ENCODE results near the gene EPN2.

EPN2 gene

DNA sequence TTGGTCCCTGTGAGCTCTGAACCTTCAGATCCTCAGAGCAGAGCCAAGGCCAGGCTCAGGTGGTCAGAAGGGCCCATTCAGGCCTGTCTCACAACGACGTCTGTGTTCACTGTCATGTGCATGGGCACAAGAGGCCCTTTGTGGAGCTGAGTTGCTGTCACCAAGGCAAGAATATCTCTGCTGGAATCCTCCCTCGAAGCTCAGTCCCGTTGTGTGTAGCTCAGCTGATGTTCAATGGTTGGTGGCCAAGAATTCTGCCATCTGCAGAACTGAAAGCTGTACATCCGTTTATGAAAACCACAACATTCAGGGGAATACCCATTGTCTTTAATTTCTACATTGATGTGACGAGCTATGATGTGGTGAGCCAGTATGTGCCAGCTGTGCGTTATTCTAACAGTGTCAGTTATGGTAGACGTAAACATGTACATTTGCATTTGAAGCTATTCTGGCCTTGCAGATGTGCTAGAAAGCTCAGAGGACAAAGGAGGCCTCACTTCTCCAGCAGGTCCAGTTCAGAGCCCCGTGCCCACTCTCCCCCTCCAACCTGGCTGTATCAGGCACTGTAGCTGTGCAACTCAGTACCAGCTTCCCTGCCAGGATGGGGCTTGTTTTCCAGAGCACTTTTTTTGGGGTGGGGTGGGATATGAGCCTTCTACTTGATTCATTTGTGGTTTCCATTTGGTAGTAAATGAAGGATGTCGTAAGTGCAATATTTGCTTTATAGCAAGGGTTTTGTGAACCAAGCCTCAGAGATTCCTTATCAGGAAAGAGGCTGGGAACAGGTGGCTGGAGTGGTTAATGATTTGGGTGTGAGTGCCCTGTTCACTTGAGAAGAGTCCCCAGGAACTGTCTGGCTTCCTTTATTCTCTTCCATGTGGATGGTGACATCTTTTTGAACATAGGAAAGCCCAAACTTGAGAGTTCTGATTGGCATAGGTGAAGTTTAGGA, 69.3 kb downstream of the EPN2 start:
- no peak for TF ChIP-seq CTCF (IDR thresholded peaks at IDR 0.05; ENCODE audit: borderline replicate concordance, insufficient read depth, low read depth, low read length)
- H3K4me3 ChIP-seq (ENCODE audit: low read depth, low read length), result no peak overlapping the region

DNA sequence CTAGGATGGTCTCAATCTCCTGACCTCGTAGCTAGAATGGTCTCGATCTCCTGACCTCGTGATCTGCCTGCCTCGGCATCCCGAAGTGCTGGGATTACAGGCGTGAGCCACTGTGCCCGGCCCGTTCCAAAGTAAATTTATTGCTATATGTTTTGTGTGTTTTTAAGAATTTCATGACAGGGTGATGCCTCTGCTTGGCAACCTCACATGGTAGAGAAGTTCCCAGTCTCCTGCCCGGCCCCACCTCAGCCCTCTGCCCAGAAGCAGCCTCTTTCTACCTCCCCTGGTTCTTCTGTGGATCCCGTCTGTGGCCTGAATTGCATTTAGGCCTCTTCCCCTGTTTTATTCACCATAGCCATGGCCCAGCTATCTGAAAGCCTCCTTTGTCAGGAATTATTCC, 70.4 kb downstream of the EPN2 start:
- H3K4me3 ChIP-seq (ENCODE audit: low read depth, low read length), result no peak overlapping the region
- no peak for TF ChIP-seq CTCF (IDR thresholded peaks at IDR 0.05; ENCODE audit: borderline replicate concordance, insufficient read depth, low read depth, low read length)

GRCh38 chr17:19308398-19308797, 71.2 kb downstream of the EPN2 start:
- H3K4me3 ChIP-seq (ENCODE audit: low read depth, low read length), result no peak overlapping the region
- no peak for TF ChIP-seq CTCF (IDR thresholded peaks at IDR 0.05; ENCODE audit: borderline replicate concordance, insufficient read depth, low read depth, low read length)

GRCh38 chr17:19309701-19310100, 72.5 kb downstream of the EPN2 start:
- no peak for TF ChIP-seq CTCF (IDR thresholded peaks at IDR 0.05; ENCODE audit: borderline replicate concordance, insufficient read depth, low read depth, low read length)
- no peak overlapping the region for H3K4me3 ChIP-seq (ENCODE audit: low read depth, low read length)

- H3K4me3 ChIP-seq (ENCODE audit: low read depth, low read length), result no peak overlapping the region
- no peak for TF ChIP-seq CTCF (IDR thresholded peaks at IDR 0.05; ENCODE audit: borderline replicate concordance, insufficient read depth, low read depth, low read length)
These were observed 73.0 kb downstream of the EPN2 start for GRCh38 chr17:19310151-19310550.

DNA sequence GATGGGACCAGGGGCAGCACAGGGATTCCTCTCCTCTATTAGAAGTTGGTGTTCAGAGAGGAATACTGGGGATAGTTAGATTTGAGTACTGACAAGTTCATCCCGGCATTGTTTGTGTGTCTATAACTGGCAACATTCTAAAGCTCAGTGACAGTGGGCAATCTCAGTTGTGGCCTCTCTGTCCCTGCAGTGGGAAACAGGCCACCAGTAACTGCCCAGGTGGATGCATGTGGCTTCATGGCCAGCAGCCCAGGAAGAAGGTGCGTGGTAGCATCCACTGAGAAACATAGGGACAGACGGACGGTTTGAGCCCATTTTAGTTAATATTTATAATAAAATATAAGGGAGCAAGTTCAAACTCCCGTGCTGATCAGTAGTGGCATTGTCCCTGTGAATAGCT, 73.8 kb downstream of the EPN2 start:
- H3K4me3 ChIP-seq (ENCODE audit: low read depth, low read length), result no peak overlapping the region
- no peak for TF ChIP-seq CTCF (IDR thresholded peaks at IDR 0.05; ENCODE audit: borderline replicate concordance, insufficient read depth, low read depth, low read length)
